ENCODE results near the gene SLC26A11.
"Not testable (repeated sequence)": the region's sequence is repeated elsewhere in the genome, so short reads cannot be mapped to it uniquely, and the experiment has no call there.

Gene SLC26A11

DNA sequence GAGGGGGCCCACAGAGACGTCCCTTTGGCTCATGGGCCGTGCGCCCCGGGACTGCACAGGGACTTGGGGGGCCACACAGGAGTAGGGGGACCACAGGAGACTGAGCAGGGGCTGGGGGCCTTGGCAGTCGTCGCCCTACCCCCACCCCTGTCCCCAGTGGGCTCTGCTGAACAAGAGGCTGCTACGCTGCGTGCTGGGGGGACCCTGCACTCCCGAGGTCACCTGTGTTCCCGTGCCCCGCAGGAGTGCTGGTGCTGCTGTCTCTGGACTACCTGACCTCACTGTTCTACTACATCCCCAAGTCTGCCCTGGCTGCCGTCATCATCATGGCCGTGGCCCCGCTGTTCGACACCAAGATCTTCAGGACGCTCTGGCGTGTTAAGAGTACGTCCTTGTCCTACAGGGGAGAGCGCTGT is 26.0 kb downstream of the SLC26A11 start:
- DNase-seq = no peak

GRCh38 chr17:80246726-80247125 is 26.5 kb downstream of the SLC26A11 start:
- no peak for DNase-seq

GRCh38 chr17:80247561-80247960 is 27.3 kb downstream of the SLC26A11 start:
- DNase-seq = no peak

- no peak for DNase-seq
Observed at GRCh38 chr17:80248001-80248893, 28.0 kb downstream of the SLC26A11 start.

DNA sequence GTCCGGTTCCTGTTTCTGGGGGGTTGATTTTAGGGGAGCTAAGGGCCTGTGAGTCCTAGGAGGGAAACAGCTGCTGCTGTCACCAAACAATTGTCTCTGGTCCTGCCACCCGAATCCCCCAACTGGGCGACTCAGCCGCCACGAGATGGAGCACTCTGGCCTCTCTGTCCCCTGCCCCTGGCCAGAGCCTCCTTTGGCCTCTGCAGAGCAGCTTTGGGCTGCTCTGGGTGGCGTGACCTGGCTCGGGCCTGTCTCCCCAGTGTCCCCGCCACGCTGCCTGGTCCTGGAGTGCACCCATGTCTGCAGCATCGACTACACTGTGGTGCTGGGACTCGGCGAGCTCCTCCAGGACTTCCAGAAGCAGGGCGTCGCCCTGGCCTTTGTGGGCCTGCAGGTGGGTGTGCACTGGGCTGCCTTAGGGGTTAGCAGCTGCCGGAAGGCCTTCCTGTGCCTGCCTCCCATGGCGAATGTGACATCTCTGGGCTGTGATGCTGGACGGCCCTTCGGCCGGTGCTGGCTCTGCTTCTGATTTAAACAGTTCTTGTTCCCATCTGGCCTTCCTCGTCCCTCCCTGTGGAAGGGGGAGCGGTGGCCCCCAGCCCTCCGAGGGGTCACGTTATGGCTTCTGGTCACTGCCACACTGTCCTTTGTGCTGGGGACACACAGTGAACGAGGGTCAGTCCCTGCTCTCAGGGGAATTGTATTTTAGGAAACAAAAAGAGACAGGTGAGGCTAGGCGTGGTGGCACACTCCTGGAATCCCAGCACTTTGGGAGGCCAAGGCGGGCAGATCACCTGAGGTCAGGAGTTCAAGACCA is 28.9 kb downstream of the SLC26A11 start:
- no peak for DNase-seq

DNA sequence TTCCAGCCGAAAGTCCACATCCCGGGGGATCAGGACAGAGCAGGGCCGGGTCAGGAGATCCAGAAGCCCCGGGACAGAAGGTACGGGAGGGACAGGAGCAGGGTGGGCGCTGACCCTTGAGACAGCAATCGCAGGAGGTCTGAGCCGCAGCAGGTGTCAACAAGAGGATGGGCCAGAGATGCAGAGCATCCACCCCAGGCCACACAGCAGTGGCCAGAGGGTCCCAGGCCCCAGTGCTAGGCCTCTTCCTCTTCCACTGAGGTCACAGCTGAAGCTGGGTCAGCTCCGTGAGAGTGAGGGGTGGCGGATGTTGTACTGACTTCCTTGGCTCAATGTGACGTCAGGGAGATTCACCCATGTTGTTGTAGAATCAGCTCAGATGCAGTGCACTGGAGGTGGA is 31.7 kb downstream of the SLC26A11 start:
- DNase-seq = no peak

DNA sequence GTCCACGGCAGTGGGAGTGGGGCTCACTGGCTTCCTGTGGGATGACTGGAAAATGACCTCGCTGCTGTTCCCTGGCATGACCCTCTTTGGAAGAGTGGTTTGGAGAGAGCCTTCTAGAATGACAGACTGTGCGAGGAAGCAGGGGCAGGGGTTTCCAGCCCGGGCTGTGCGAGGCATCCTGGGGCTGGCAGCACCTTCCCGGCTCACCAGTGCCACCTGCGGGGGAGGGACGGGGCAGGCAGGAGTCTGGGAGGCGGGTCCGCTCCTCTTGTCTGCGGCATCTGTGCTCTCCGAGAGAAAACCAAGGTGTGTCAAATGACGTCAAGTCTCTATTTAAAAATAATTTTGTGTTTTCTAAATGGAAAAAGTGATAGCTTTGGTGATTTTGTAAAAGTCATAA is 32.6 kb downstream of the SLC26A11 start:
- peak; percentile 83 for DNase-seq

GRCh38 chr17:80253631-80254395 is 33.6 kb downstream of the SLC26A11 start:
- DNase-seq = no peak

GRCh38 chr17:80254396-80255251 is 34.4 kb downstream of the SLC26A11 start:
- peak; percentile 64 for DNase-seq

- DNase-seq = no peak
Observed at GRCh38 chr17:80256034-80256350, 35.8 kb downstream of the SLC26A11 start.

DNA sequence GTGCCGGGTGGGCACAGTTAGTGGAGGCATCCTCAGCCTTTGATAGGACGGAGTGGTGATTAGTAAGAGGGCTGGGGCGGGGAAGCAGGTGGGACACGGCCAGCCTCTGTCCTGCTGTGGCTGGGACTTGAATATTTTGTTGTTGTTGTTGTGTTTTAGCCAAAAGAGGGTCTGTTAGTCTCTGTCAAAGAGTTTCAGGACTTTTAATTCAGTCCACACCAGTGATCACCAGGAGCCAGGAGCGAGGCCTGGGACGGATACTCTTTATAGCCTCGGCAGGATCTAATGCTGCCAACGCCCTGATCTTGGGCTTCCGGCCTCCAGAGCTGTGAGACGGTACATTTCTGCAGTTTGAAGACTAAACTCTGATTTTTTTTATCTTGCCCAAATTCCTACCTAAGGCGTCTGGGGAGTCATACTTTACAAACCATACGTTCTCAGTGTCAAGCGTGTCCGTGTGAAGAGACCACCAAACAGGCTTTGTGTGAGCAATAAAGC is 37.5 kb downstream of the SLC26A11 start:
- no peak for DNase-seq

- DNase-seq = not testable (repeated sequence)
Observed at GRCh38 chr17:80258296-80258695, 38.1 kb downstream of the SLC26A11 start.

DNA sequence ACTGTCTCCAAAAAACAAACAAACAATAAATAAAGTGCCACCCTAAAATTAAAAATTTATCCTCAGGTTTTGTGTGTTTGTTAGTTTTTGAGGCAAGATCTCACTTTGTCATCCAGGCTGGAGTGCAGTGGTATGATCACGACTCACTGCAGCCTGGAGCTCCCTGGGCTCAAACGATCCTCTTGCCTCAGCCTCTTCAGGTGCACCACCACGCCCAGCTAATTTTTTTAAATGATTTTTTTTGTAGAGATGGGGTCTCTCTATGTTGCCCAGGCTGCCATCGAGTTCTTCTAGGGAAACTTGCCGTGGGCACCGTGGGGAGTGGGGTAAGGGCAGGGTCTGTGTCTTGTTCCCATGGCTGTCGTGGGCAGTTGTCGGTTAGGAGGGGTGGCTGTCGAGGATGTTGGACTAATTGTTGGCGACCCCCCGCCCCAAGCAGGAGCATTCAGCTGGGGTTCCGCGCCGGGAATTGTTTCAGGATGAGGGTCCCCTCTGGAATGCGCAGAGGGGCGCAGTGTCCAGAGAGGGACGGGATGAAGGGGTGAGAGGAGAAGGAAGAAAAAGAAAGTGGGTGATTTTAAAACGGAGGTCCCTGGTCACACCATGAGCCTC is 39.3 kb downstream of the SLC26A11 start:
- DNase-seq = no peak

- DNase-seq = peak; percentile 70
Observed at GRCh38 chr17:80260069-80260535, 39.9 kb downstream of the SLC26A11 start.

DNA sequence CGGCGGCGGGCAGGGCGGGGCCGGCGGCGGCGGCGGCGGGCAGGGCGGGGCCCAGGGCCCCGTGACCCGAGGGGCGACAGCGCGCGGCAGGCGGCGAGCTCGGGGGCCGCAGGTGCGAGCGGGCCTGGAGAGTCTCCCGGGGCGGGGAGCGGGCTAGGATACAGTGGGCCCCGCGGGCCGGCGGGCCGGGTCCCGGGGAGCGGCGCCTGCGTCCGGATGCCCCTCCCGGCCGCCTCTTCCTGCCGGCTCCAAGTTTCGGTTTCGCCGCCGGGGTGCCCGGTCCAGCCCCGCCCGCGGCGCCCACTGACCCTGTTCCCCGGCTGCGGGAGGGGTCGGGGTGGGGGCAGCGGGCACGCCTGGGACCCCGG is 40.5 kb downstream of the SLC26A11 start, which contains the start of gene RNF213:
Gene RNF213, plus strand, starts transcription at position 62 of the 368 bp plus-strand sequence. CDS start 2,830 bp downstream, outside the sequence.
- peak; percentile 46 for DNase-seq

- peak; percentile 67 for DNase-seq
Observed at GRCh38 chr17:80261159-80261894, 41.1 kb downstream of the SLC26A11 start.

- no peak for DNase-seq
Observed at GRCh38 chr17:80261895-80262279, 41.7 kb downstream of the SLC26A11 start.

GRCh38 chr17:80262291-80262690 is 42.1 kb downstream of the SLC26A11 start:
- no peak for DNase-seq

DNA sequence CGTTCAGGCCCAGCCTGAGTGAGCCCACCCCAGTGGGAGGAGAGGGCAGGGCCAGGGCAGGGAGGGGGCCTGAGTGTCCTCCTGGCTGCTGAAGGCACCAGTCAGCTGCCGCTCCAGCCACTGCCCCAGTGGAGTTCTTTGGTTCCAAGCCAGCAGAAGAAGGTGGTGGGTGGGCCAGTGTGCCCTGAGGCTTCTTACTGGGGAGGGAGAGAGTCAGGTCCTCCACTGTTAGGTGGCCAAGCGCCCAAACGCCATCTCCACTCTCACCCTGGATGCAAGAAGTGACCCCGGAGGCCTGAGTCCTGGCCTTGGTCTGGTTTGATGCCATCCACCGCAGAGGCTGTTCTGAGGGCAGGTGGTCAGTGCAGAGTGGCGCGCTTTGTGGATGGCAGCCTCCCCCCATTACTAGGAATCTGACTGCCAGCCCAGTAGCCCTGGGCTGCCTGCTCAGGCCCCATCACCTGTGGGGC is 42.6 kb downstream of the SLC26A11 start:
- DNase-seq = no peak

Data from activated effector memory CD4-positive, alpha-beta T cell treated with Interleukin-2 at 50 U/mL for 16 hours (primary cell).